Motor neuron (in vitro differentiated cells): ENCODE data around the gene CXCL10. TPM values are rescaled to one million over a fixed set of nuclear protein-coding genes. Genes with fewer than 3 reads are reported as not detected.

Experiments used
- ATAC-seq, 8 experiments: fragments of 200-7000 bp; cut with Tn5 transposase; replicated peaks in 6 of 8; 2 replicates each; pipeline ENCODE4 v1.8.0; 2021; ENCODE audit warnings: mild to moderate bottlenecking in 8 of 8, moderate library complexity in 8 of 8
- H3K27ac ChIP-seq, 2 donors: fragments of 250-450 bp; sonication (Bioruptor Pico); 2 replicates each; pipeline ENCODE4 v1.9.0; 2021; ENCODE audit warnings: antibody characterized with exemption in 2 of 2, mild to moderate bottlenecking in 2 of 2, moderate library complexity in 1 of 2
- H3K4me1 ChIP-seq, 2 donors: fragments of 250-450 bp; sonication (Bioruptor Pico); replicated peaks in 1 of 2; 2 replicates each; pipeline ENCODE4 v1.6.1; 2021; ENCODE audit warnings: antibody characterized with exemption in 2 of 2, mild to moderate bottlenecking in 2 of 2, moderate library complexity in 1 of 2
- H3K4me3 ChIP-seq, 5 donors: fragments of 250-450 bp; sonication (Bioruptor Pico); 2 replicates each; pipeline ENCODE4 v1.9.0; 2021; ENCODE audit warnings: antibody characterized with exemption in 5 of 5, mild to moderate bottlenecking in 5 of 5, moderate library complexity in 4 of 5
- WGBS, 10 experiments: fragments of 450-650 bp; shearing (Covaris generic); methylation state at CpG; one replicate each; pipeline ENCODE4 v1.0.0; 2022; 5-methylcytosine and 5-hydroxymethylcytosine counted together
- in situ Hi-C, 9 experiments: fragments of 400-800 bp; cut with MboI; loops; one replicate each; pipeline ENCODE4 v1.15.0; 2021; ENCODE audit warnings: low sequenced_read_pairs in 9 of 9, low pct_unique_long_range_greater_than_20kb in 2 of 9; ENCODE audit not compliant: unreplicated experiment in 9 of 9
- total RNA-seq, 8 experiments: library from RNA; unstranded; fragments of 300-600 nt; gene quantifications; 2 replicates each; pipeline versions ENCODE4 v1.2.3 to v1.2.4, GENCODE V29; 2022

CXCL10 gene
- total RNA-seq, 8 experiments from 2014 or later = 0.46 to 3.4 (median 0.87) TPM; not detected in 5

- Histone ChIP-seq H3K4me3 (no peak overlapping the region), H3K4me1 (peaks cover 0 to 2% of the 10 kb centered on the region in 2 donors), H3K27ac (no peak overlapping the region)
- in situ Hi-C loops = no loop called here
- no peak for ATAC-seq
- 40 to 94% (median 60%) methylated on average over 1 to 2 of the region's 3 CpGs; no CpG with 5 or more reads in 4 of the 10 experiments for WGBS, 10 experiments
These were observed 6.1 kb downstream of the CXCL10 start for GRCh38 chr4:76017056-76017686.

DNA sequence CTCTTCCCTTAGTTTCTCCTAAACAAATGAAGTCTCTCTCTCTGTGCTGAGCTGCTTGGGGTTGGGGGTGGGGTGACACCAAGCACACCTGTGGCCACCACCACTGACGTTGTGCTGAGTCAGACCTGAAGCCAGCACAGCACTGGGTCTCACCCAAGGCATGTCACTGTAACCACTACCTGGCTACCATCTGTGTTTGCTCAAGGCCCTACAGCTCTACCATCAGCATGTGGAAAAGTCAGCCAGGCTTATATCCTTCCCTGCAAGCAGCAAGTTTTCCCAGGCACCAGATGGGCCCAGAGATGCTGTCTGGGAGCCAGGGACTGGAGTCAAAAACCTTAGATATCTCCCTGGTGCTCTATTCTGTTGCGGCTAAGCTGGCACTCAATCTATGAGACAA is 6.9 kb downstream of the CXCL10 start:
- no peak for ATAC-seq
- in situ Hi-C loops = no loop called here
- H3K4me1 ChIP-seq = peaks cover 0 to 9% of the 10 kb centered on the region in 2 donors
- 78 to 100% (median 92%) methylated on average over 1 to 2 of the region's 2 CpGs; no CpG with 5 or more reads in 7 of the 10 experiments for WGBS, 10 experiments
- no peak overlapping the region for H3K4me3 ChIP-seq
- H3K27ac ChIP-seq = no peak overlapping the region

DNA sequence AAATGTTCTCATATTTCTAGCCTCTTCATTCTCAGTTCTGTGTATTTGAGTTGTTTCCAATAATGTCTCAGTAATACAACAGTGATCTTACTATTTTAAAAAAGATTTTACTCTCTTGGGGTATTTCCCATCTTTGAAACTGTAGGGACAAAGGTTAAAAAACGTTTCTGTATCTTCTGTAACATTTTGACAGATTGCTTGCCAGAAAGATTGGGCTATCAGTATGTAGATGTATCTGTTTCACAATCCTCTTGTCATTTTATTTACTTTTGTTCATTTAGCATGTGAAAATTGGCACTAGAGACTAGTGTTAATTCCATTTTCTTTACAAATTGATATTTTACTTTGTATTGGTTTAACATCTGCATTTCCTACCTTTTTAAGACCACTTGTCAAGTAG is 9.8 kb downstream of the CXCL10 start:
- ATAC-seq = no peak
- H3K27ac ChIP-seq = no peak overlapping the region
- H3K4me1 ChIP-seq = peaks cover 0 to 9% of the 10 kb centered on the region in 2 donors
- WGBS, 10 experiments = 0 to 63% (median 37%) methylated on average over 1 of the region's 1 CpG; no CpG with 5 or more reads in 2 of the 10 experiments
- in situ Hi-C loops = no loop called here
- H3K4me3 ChIP-seq = no peak overlapping the region

- H3K27ac ChIP-seq = no peak overlapping the region
- 22 to 67% (median 38%) methylated on average over 1 of the region's 1 CpG; no CpG with 5 or more reads in 6 of the 10 experiments for WGBS, 10 experiments
- in situ Hi-C loops = no loop called here
- peaks cover 0 to 9% of the 10 kb centered on the region in 2 donors for H3K4me1 ChIP-seq
- no peak for ATAC-seq
- no peak overlapping the region for H3K4me3 ChIP-seq
These were observed 10.9 kb downstream of the CXCL10 start for GRCh38 chr4:76012388-76012801.

- Histone ChIP-seq H3K27ac (peak overlapping the region in 1 of 2 donors; percentile 52), H3K4me1 (peaks cover 0 to 9% of the 10 kb centered on the region in 2 donors), H3K4me3 (no peak overlapping the region)
- in situ Hi-C loops = no loop called here
- 0 to 73% (median 35%) methylated on average over 2 to 10 of the region's 13 CpGs; no CpG with 5 or more reads in 1 of the 10 experiments for WGBS, 10 experiments
- peak in 7 of 8 experiments; percentile 34 to 84 (median 43) for ATAC-seq
These were observed 11.5 kb downstream of the CXCL10 start for GRCh38 chr4:76011700-76012387.

DNA sequence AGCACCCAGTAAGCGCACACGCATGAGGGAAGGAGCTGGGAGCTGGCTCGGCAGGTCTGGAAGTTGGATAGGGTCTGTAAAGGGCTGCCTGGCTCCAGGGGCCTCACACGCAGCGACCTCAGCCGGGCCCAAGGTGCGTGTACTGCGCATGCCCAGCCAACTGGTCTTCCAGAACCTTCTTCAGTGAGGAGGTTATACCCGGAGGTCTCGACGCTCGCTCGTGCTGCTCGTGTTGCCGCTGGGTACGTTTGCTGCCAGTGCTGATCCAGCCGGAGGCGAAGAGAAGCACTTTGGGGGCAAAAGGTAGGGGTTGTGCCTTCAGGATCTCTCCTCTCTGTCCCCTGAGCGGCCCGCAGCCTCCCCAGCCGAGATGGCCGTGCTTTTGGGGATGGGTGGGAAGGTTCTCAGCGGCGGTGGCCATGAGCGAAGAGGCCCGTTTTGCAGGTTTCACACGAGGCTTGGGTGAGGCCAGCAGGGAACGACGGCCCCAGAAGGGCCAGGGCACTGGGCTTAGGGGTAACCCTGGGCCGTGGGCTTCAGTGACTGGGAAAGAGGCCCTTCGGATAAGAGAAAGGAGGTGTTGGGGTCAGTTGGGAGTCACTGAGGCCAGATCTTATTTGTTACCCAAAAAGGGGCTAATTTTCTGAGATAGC is 12.2 kb downstream of the CXCL10 start:
- 85 to 100% (median 96%) methylated on average over 1 to 23 of the region's 31 CpGs; no CpG with 5 or more reads in 3 of the 10 experiments for WGBS, 10 experiments
- Histone ChIP-seq H3K27ac (peak overlapping the region in 1 of 2 donors; percentile 52), H3K4me1 (peaks cover 0 to 9% of the 10 kb centered on the region in 2 donors), H3K4me3 (no peak overlapping the region)
- ATAC-seq = no peak
- in situ Hi-C loops = no loop called here

- Histone ChIP-seq H3K4me3 (no peak overlapping the region), H3K4me1 (peaks cover 0 to 9% of the 10 kb centered on the region in 2 donors), H3K27ac (no peak overlapping the region)
- peak in 3 of 8 experiments; percentile 31 to 91 (median 34) for ATAC-seq
- in situ Hi-C loops = no loop called here
- WGBS, 10 experiments = 80 to 100% (median 93%) methylated on average over 1 to 9 of the region's 13 CpGs; no CpG with 5 or more reads in 1 of the 10 experiments
These were observed 12.7 kb downstream of the CXCL10 start for GRCh38 chr4:76010576-76010975.

- H3K4me1 ChIP-seq = peaks cover 0 to 9% of the 10 kb centered on the region in 2 donors
- in situ Hi-C loops = no loop called here
- no peak for ATAC-seq
- WGBS, 10 experiments = 50 to 100% (median 78%) methylated on average over 2 to 5 of the region's 5 CpGs; no CpG with 5 or more reads in 2 of the 10 experiments
- no peak overlapping the region for H3K27ac ChIP-seq
- no peak overlapping the region for H3K4me3 ChIP-seq
These were observed 14.0 kb downstream of the CXCL10 start for GRCh38 chr4:76009311-76009710.

DNA sequence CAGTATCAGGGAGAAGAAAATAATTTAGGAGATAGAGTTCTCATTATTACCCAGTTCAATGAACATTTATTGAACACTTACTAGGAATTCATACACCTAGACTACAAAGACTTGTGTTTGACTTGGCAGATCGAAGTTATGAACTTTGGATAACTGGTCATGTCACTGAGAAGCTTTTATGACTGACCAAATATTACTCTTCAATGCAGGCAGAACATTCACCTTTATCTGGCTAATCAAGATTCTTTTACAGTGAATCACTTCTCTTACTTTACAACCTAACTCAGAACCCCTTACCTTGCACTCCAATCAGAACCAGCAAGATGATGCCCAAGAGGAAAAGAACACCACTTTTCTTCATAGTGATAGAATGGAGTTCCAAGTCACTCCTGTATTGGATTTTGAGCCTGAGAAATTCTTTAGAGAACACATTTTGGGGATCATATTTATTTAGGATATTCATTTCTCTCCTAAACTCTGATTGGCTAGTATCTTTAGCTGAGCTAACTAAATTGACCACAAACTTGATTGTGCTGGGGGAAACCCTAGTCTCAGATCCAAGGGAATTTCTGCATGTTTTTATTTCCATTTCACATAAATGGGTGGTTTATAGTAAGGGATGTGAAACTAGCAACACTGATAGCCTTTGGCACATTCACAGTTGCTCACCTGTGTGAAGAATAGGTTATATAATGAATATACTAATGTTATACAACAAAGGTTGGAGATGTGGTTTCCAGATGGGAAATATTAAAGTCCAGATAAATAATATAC is 16.0 kb downstream of the CXCL10 start, which contains the start of gene CXCL9:
TSS of gene CXCL9 (minus strand) at position 421 of the 774 bp plus-strand sequence. CDS start at position 361, 60 bp downstream.
- ATAC-seq = no peak
- in situ Hi-C loops = no loop called here
- 0 to 88% (median 43%) methylated on average over 1 of the region's 1 CpG; no CpG with 5 or more reads in 3 of the 10 experiments for WGBS, 10 experiments

GRCh38 chr4:76003620-76004019 is 19.7 kb downstream of the CXCL10 start:
- H3K4me3 ChIP-seq = no peak overlapping the region
- WGBS, 10 experiments = 53 to 100% (median 93%) methylated on average over 2 to 3 of the region's 3 CpGs; no CpG with 5 or more reads in 2 of the 10 experiments
- H3K4me1 ChIP-seq = no peaks in the 10 kb centered on the region
- ATAC-seq = no peak
- in situ Hi-C loops = no loop called here
- no peak overlapping the region for H3K27ac ChIP-seq

More for the DNA sequence above, 16.0 kb downstream of the CXCL10 start, which contains the start of gene CXCL9:
- Histone ChIP-seq H3K4me3 (no peak within 1 kb of the TSS), H3K27ac (no peak within 1 kb of the TSS), H3K4me1 (peaks cover 0 to 7% of the 10 kb centered on the region in 2 donors)

- ATAC-seq = no peak
- no peaks in the 10 kb centered on the region for H3K4me1 ChIP-seq
- H3K4me3 ChIP-seq = no peak overlapping the region
- no peak overlapping the region for H3K27ac ChIP-seq
- in situ Hi-C loops = no loop called here
- 0 to 100% (median 90%) methylated on average over 1 to 2 of the region's 2 CpGs; no CpG with 5 or more reads in 1 of the 10 experiments for WGBS, 10 experiments
These were observed 20.3 kb downstream of the CXCL10 start for GRCh38 chr4:76003035-76003434.

DNA sequence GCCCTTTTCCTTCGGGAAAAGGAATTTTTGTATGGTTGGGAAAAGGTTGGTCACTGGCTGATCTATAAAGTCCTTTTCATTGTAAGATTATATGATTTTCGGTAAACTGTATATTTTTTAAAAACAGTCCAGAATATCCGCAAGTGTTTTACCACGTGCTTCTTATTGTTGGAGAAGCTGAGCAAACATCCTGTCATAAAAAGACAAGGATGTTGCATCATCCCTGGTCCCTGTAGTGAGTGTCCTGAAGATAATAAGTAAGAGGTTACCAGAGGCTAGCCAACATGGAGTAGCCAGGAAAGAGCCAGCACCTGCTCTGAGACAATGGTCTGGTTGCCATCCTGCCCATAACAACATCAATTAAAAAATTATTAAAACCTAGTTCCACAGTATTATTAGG is 21.1 kb downstream of the CXCL10 start:
- H3K27ac ChIP-seq = no peak overlapping the region
- no peak overlapping the region for H3K4me3 ChIP-seq
- 42 to 100% (median 88%) methylated on average over 2 to 4 of the region's 4 CpGs; no CpG with 5 or more reads in 1 of the 10 experiments for WGBS, 10 experiments
- in situ Hi-C loops = no loop called here
- H3K4me1 ChIP-seq = no peaks in the 10 kb centered on the region
- no peak for ATAC-seq
